K562 (cell line): Measurements from ENCODE around the gene RBBP8. TPM values are rescaled to one million over a fixed set of nuclear protein-coding genes. Genes with fewer than 3 reads are reported as not detected.

ENCODE experiments used
- ATAC-seq: fragments of 200-7000 bp; cut with Tn5 transposase; 3 replicates; pipeline ENCODE4 v1.9.1; 2020; ENCODE audit warnings: moderate library complexity
- BruUV-seq: library from RNA; stranded (reverse); fragments of 400-500 nt; replicated peaks from 2 replicates; lab custom pipeline; 2021; lab: Mats Ljungman, UMichigan
- CTCF ChIA-PET: fragments of 300-600 bp; formaldehyde crosslinking; extraction: SDS; loops from one replicate; lab custom pipeline; 2021; ENCODE audit warnings: low intra/inter-chr PET ratio; lab: Yijun Ruan, JAX
- POLR2A ChIA-PET: fragments of 300-600, 350-650 bp; sonication (Branson Sonifier 250); formaldehyde crosslinking; extraction: SDS; loops from one replicate; lab custom pipeline; 2021; ENCODE audit warnings: antibody characterized with exemption, inconsistent platforms; lab: Yijun Ruan, JAX
- DNase-seq, 4 experiments: peaks; one replicate each; pipeline versions ENCODE4 v3.0.0 to v3.0.0-alpha.2; 2011 to 2018; ENCODE audit warnings: low spot score in 3 of 4, mixed read lengths in 3 of 4; ENCODE audit errors: extremely low read depth in 1 of 4
- FAIRE-seq: peaks from 2 replicates; lab custom pipeline; 2011; peaks lifted over from hg19 to GRCh38; lab: Jason Lieb, UNC
- H2AFZ ChIP-seq: 2 replicates; pipeline ENCODE4 v1.6.0; 2011; ENCODE audit warnings: low read depth, low read length, control low read depth, inconsistent platforms
- H3K27ac ChIP-seq: fragments of 200-600 bp; 3 replicates; pipeline ENCODE4 v1.8.0; 2011; ENCODE audit warnings: low read depth, mild to moderate bottlenecking, control low read depth, inconsistent platforms, low read length, moderate library complexity, mixed read lengths; ENCODE audit errors: extremely low read depth
- H3K27me3 ChIP-seq, 2 experiments: fragments of 300-600 bp in 1 of 2; 2 replicates in 1 of 2; 3 replicates in 1 of 2; pipeline versions ENCODE4 v1.6.0 to v1.8.0; 2011; ENCODE audit warnings: inconsistent platforms in 2 of 2, low read length in 2 of 2, mild to moderate bottlenecking in 1 of 2, mixed read lengths in 1 of 2, moderate library complexity in 1 of 2; ENCODE audit not compliant: control insufficient read depth in 2 of 2, insufficient read depth in 2 of 2
- H3K36me3 ChIP-seq: fragments of 300-600 bp; 3 replicates; pipeline ENCODE4 v1.8.0; 2011; ENCODE audit warnings: mild to moderate bottlenecking, low read length, inconsistent platforms; ENCODE audit not compliant: control insufficient read depth, insufficient read depth
- H3K4me1 ChIP-seq, 2 experiments: fragments of 200-600 bp in 1 of 2; replicated peaks in 1 of 2; 2 replicates in 1 of 2; 3 replicates in 1 of 2; pipeline versions ENCODE4 v1.5.1 to v1.8.0; 2011; ENCODE audit warnings: inconsistent platforms in 2 of 2, low read length in 2 of 2, mild to moderate bottlenecking in 1 of 2, mixed read lengths in 1 of 2, moderate library complexity in 1 of 2; ENCODE audit not compliant: control insufficient read depth in 2 of 2, insufficient read depth in 2 of 2
- H3K4me2 ChIP-seq: 2 replicates; pipeline ENCODE4 v1.6.1; 2011; ENCODE audit warnings: low read length, control low read depth, inconsistent platforms, mixed read lengths; ENCODE audit not compliant: insufficient read depth
- H3K4me3 ChIP-seq: fragments of 200-600 bp; sonication (generic), shearing (Covaris generic); 2 replicates; pipeline ENCODE4 v1.5.1; 2016; ENCODE audit warnings: control low read depth, inconsistent platforms
- H3K79me2 ChIP-seq: fragments of 200-600 bp; 3 replicates; pipeline ENCODE4 v1.8.0; 2011; ENCODE audit warnings: low read length, inconsistent platforms; ENCODE audit not compliant: control insufficient read depth, insufficient read depth
- H3K9ac ChIP-seq, 2 experiments: 2 replicates each; pipeline versions ENCODE4 v1.6.0 to v1.6.1; 2011; ENCODE audit warnings: low read depth in 2 of 2, low read length in 2 of 2, control low read depth in 1 of 2, inconsistent platforms in 1 of 2, mild to moderate bottlenecking in 1 of 2, mixed read lengths in 1 of 2; ENCODE audit not compliant: insufficient read depth in 1 of 2
- H3K9me1 ChIP-seq: one replicate; pipeline ENCODE4 v1.6.0; 2011; ENCODE audit warnings: inconsistent platforms, mild to moderate bottlenecking, low read length, moderate library complexity; ENCODE audit not compliant: control insufficient read depth, insufficient read depth
- H3K9me3 ChIP-seq: replicated peaks from 2 replicates; pipeline ENCODE4 v1.5.1; 2011; ENCODE audit warnings: low read depth, low read length, inconsistent platforms; ENCODE audit not compliant: control insufficient read depth, insufficient read depth
- H4K20me1 ChIP-seq: replicated peaks from 2 replicates; pipeline ENCODE4 v1.6.1; 2011; ENCODE audit warnings: low read length, inconsistent platforms, mixed read lengths; ENCODE audit not compliant: control insufficient read depth, insufficient read depth
- CHAMP1 ChIP-seq: fragments of 450-650 bp; IDR thresholded peaks from 2 replicates; pipeline ENCODE4 v1.6.1; 2016; ENCODE audit warnings: mild to moderate bottlenecking
- EWSR1 ChIP-seq: fragments of 450-650 bp; IDR thresholded peaks from 2 replicates; pipeline ENCODE4 v1.6.1; 2018; ENCODE audit warnings: borderline replicate concordance, mild to moderate bottlenecking, low read depth, moderate library complexity; ENCODE audit not compliant: partially characterized antibody
- HDAC1 ChIP-seq, 2 experiments: fragments of 450-650 bp; IDR thresholded peaks; 2 replicates each; pipeline ENCODE4 v1.6.1; 2016 to 2017; ENCODE audit warnings: inconsistent platforms in 1 of 2, mild to moderate bottlenecking in 1 of 2, moderate library complexity in 1 of 2
- HMGN3 ChIP-seq: IDR thresholded peaks from 2 replicates; pipeline ENCODE4 v1.6.1; 2011; ENCODE audit warnings: borderline replicate concordance, low read depth, mild to moderate bottlenecking, mixed read lengths, low read length; ENCODE audit not compliant: insufficient read length; ENCODE audit errors: extremely low read depth
- HOXB6 ChIP-seq: fragments of 250-450 bp; sonication (Bioruptor Pico); IDR thresholded peaks from 2 replicates; pipeline ENCODE4 v1.5.1; 2022; ENCODE audit warnings: mild to moderate bottlenecking, borderline replicate concordance
- MCM3 ChIP-seq: fragments of 450-650 bp; IDR thresholded peaks from 2 replicates; pipeline ENCODE4 v1.6.1; 2016
- MECOM ChIP-seq: fragments of 250-450 bp; sonication (Bioruptor Pico); IDR thresholded peaks from 2 replicates; pipeline ENCODE4 v1.8.0; 2022; ENCODE audit warnings: inconsistent platforms
- MYBL2 ChIP-seq, 2 experiments: fragments of 450-650 bp in 1 of 2; sonication (generic) in 1 of 2; formaldehyde crosslinking in 1 of 2; IDR thresholded peaks; 2 replicates each; pipeline versions ENCODE4 v1.6.1 to v1.8.1; 2017 to 2022; ENCODE audit warnings: borderline replicate concordance in 1 of 2, inconsistent platforms in 1 of 2, low read depth in 1 of 2, mild to moderate bottlenecking in 1 of 2, missing genetic modification reagents in 1 of 2, moderate library complexity in 1 of 2
- NCOR1 ChIP-seq: fragments of 450-650 bp; IDR thresholded peaks from 2 replicates; pipeline ENCODE4 v1.6.1; 2016; ENCODE audit warnings: mild to moderate bottlenecking, moderate library complexity
- RUNX1 ChIP-seq: sonication (generic); IDR thresholded peaks from 2 replicates; pipeline ENCODE4 v1.6.1; 2016; ENCODE audit warnings: antibody characterized with exemption, low read depth
- STAG1 ChIP-seq: sonication (generic); formaldehyde crosslinking; IDR thresholded peaks from 2 replicates; pipeline ENCODE4 v1.5.0; 2020; ENCODE audit warnings: missing genetic modification reagents, borderline replicate concordance
- TCF3 ChIP-seq: sonication (generic); formaldehyde crosslinking; IDR thresholded peaks from 2 replicates; pipeline ENCODE4 v1.4.0; 2020; ENCODE audit warnings: mild to moderate bottlenecking, missing genetic modification reagents
- TFE3 ChIP-seq: fragments of 450-650 bp; formaldehyde crosslinking; IDR thresholded peaks from 2 replicates; pipeline ENCODE4 v1.4.0; 2020; ENCODE audit warnings: mild to moderate bottlenecking, mixed read lengths
- ZNF316 ChIP-seq: fragments of 450-650 bp; IDR thresholded peaks from 2 replicates; pipeline ENCODE4 v1.6.1; 2016
- WGBS: fragments of 100-300 bp; shearing (Covaris generic); methylation state at CpG from one replicate; pipeline ENCODE4 v1.1.6; 2016; ENCODE audit warnings: low coverage, mixed read lengths; ENCODE audit not compliant: insufficient coverage; ENCODE audit errors: missing lambda C conversion rate; 5-methylcytosine and 5-hydroxymethylcytosine counted together
- in situ Hi-C: fragments of 300-500 bp; cut with MboI; formaldehyde crosslinking; loops from 4 replicates; pipeline ENCODE4 v1.15.0; 2018; ENCODE audit warnings: inconsistent platforms, mixed read lengths
- intact Hi-C: fragments of 100-400 bp; cut with micrococcal nuclease; formaldehyde crosslinking; loops from 2 replicates; pipeline ENCODE4 v1.14.2; 2022
- polyA plus RNA-seq, 8 experiments: library from polyadenylated mRNA; depleted of rRNA in 4 of 8; stranded (reverse) in 5 of 8; unstranded in 3 of 8; fragments of >200 nt; fragmentation: Nextera tagmentation in 2 of 8; fragmentation: Illumina TruSeq in 1 of 8; extraction: Ambion mirVana in 2 of 8; extraction: Trizol in 1 of 8; gene quantifications; 2 replicates each; pipeline versions ENCODE4 v1.2.1 to v1.2.3, GENCODE V29; 2011 to 2014; ENCODE audit warnings: inconsistent platforms in 1 of 8, missing spikeins in 1 of 8
- total RNA-seq, 7 experiments: library from RNA; depleted of rRNA in 6 of 7; stranded (reverse); fragments of >200 nt in 6 of 7; fragmentation: Illumina TruSeq in 2 of 7; extraction: Trizol in 2 of 7; gene quantifications; 2 replicates each; pipeline versions ENCODE4 v1.2.1 to v1.2.3, GENCODE V29; 2011 to 2021; ENCODE audit warnings: low replicate concordance in 1 of 7
- TF ChIP-seq, protein P1 (sequence below): fragments of 150-350 bp; conservative IDR thresholded peaks from 2 replicates; pipeline ENCODE4 v1.6.1; 2014; ENCODE audit warnings: low read length

RBBP8 gene
- total and polyA plus RNA-seq, 9 of the 15 experiments (the other 6 are each of a cell fraction or from before 2014, with no cell fraction given): 28.4 to 63.1 (median 48.9) TPM

GRCh38 chr18:22939649-22940048 lies 6.5 kb downstream of the RBBP8 start (continued):
- no peak for TF ChIP-seq MECOM (CRISPR knock-in tag)

GRCh38 chr18:22943847-22944246 lies 10.7 kb downstream of the RBBP8 start:
- POLR2A ChIA-PET: no interaction called here
- no peaks in the 10 kb centered on the region for H3K9me1 ChIP-seq
- no peak overlapping the region for H2AFZ ChIP-seq
- no peak overlapping the region for H3K9ac ChIP-seq
- H3K27me3 ChIP-seq: no peaks in the 10 kb centered on the region
- in situ Hi-C loops (no loop called here), intact Hi-C loops (no loop called here)
- DNase-seq: no peak
- H3K79me2 ChIP-seq: peaks cover 7% of the 10 kb centered on the region; the same call in 1 of the 3 replicates
- H3K4me3 ChIP-seq: no peak overlapping the region
- H4K20me1 ChIP-seq: no peaks in the 10 kb centered on the region
- FAIRE-seq: no peak
- CTCF ChIA-PET: no interaction called here
- peaks cover 76% of the 10 kb centered on the region for H3K36me3 ChIP-seq
- WGBS: 79% methylated on average over 2 of the region's 2 CpGs
- no peaks in the 10 kb centered on the region for H3K9me3 ChIP-seq
- H3K4me1 ChIP-seq: no peaks in the 10 kb centered on the region
- H3K4me2 ChIP-seq: no peak overlapping the region
- no peak for ATAC-seq
- H3K27ac ChIP-seq: no peak overlapping the region
- BruUV-seq: no TSS peak
- TF ChIP-seq HDAC1 (IDR thresholded peaks at IDR 0.05) (no peak), ZNF316 (no peak), MYBL2 (IDR thresholded peaks at IDR 0.05; ENCODE audit: low read depth) (no peak), MYBL2 (CRISPR knock-in tag; IDR thresholded peaks at IDR 0.05; ENCODE audit: borderline replicate concordance) (no peak), HOXB6 (CRISPR knock-in tag) (no peak), TFE3 (no peak), MCM3 (no peak), EWSR1 (no peak), HMGN3 (no peak), TCF3 (CRISPR knock-in tag) (no peak), NCOR1 (no peak), CHAMP1 (no peak), RUNX1 (no peak), STAG1 (CRISPR knock-in tag) (no peak)
- TF ChIP-seq, protein P1, sequence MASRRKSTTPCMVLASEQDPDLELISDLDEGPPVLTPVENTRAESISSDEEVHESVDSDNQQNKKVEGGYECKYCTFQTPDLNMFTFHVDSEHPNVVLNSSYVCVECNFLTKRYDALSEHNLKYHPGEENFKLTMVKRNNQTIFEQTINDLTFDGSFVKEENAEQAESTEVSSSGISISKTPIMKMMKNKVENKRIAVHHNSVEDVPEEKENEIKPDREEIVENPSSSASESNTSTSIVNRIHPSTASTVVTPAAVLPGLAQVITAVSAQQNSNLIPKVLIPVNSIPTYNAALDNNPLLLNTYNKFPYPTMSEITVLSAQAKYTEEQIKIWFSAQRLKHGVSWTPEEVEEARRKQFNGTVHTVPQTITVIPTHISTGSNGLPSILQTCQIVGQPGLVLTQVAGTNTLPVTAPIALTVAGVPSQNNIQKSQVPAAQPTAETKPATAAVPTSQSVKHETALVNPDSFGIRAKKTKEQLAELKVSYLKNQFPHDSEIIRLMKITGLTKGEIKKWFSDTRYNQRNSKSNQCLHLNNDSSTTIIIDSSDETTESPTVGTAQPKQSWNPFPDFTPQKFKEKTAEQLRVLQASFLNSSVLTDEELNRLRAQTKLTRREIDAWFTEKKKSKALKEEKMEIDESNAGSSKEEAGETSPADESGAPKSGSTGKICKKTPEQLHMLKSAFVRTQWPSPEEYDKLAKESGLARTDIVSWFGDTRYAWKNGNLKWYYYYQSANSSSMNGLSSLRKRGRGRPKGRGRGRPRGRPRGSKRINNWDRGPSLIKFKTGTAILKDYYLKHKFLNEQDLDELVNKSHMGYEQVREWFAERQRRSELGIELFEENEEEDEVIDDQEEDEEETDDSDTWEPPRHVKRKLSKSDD: no peak
